Adrenal gland (tissue), 12 donors: Measurements from ENCODE around the gene CCNI. TPM values are rescaled to one million over a fixed set of nuclear protein-coding genes. Genes with fewer than 3 reads are reported as not detected.
"Not testable (repeated sequence)": the region's sequence is repeated elsewhere in the genome, so short reads cannot be mapped to it uniquely, and the experiment has no call there.

ENCODE experiments used
- DNase-seq, 7 donors: peaks; one replicate each; pipeline ENCODE4 v3.0.0-alpha.2; 2019 to 2020
- H3K27ac ChIP-seq, 5 donors: fragments of 200-600 bp; sonication (generic) in 4 of 5; 1 replicate in 3 of 5; 2 replicates in 2 of 5; pipeline versions ENCODE4 v1.5.1 to v1.8.0; 2016 to 2020; ENCODE audit warnings: mild to moderate bottlenecking in 1 of 5
- H3K27me3 ChIP-seq: fragments of 200-600 bp; 2 replicates; pipeline ENCODE4 v1.8.0; 2021
- H3K36me3 ChIP-seq, 2 donors: fragments of 200-600 bp; replicated peaks in 1 of 2; 1 replicate in 1 of 2; 2 replicates in 1 of 2; pipeline versions ENCODE4 v1.5.1 to v1.8.0; 2018 to 2022
- H3K4me1 ChIP-seq, 2 donors: fragments of 200-600 bp; replicated peaks in 1 of 2; 1 replicate in 1 of 2; 2 replicates in 1 of 2; pipeline versions ENCODE4 v1.5.1 to v1.8.0; 2018 to 2021
- H3K4me3 ChIP-seq, 4 donors: fragments of 200-600 bp; sonication (generic) in 3 of 4; one replicate each; pipeline ENCODE4 v1.5.1; 2016 to 2018
- H3K9me3 ChIP-seq, 3 donors: fragments of 200-600 bp; sonication (generic) in 1 of 3; replicated peaks in 1 of 3; 1 replicate in 2 of 3; 2 replicates in 1 of 3; pipeline versions ENCODE4 v1.5.1 to v1.8.0; 2016 to 2021
- POLR2A ChIP-seq, 2 donors: fragments of 450-650 bp; IDR thresholded peaks; one replicate each; pipeline ENCODE4 v1.6.1; 2017; ENCODE audit warnings: antibody characterized with exemption in 2 of 2, mild to moderate bottlenecking in 2 of 2, moderate library complexity in 1 of 2
- WGBS, 4 donors: extraction: QIAGEN DNeasy Blood & Tissue Kit in 2 of 4; methylation state at CpG; one replicate each; pipeline versions ENCODE4 v1.1.5 to v1.1.7; 2013 to 2017; 5-methylcytosine and 5-hydroxymethylcytosine counted together
- intact Hi-C, 2 donors: fragments of 100-400 bp; cut with DNase I; formaldehyde crosslinking; loops; one replicate each; pipeline versions ENCODE4 v1.14.1 to v1.15.0; 2022 to 2023
- polyA plus RNA-seq, 3 donors: library from polyadenylated mRNA; stranded (reverse); fragments of 200-250 nt in 2 of 3; fragments of 350-450 nt in 1 of 3; fragmentation: Illumina TruSeq in 1 of 3; extraction: RNeasy Lipid Tissue Mini Kit (QIAGEN cat#74804) in 1 of 3; gene quantifications; one replicate each; pipeline ENCODE4 v1.2.3, GENCODE V29; 2013 to 2014
- total RNA-seq, 9 donors: library from RNA; depleted of rRNA in 4 of 9; stranded (reverse); fragments of >200 nt in 4 of 9; fragments of 120-200 nt in 1 of 9; fragmentation: NEBNext Ultra II Directional in 1 of 9; extraction: Animal tissue kit (Norgen Biotek cat#: 25700) in 1 of 9; gene quantifications; one replicate each; pipeline versions ENCODE4 v1.1.0 to v1.2.4, GENCODE V29; 2013 to 2023
- TF ChIP-seq, protein P1 (sequence below), 6 experiments: fragments of 450-650 bp in 4 of 6; fragments of 200-600 bp in 2 of 6; sonication (generic) in 1 of 6; IDR thresholded peaks; 1 replicate in 5 of 6; 2 replicates in 1 of 6; pipeline versions ENCODE4 v1.5.1 to v1.8.0; 2016 to 2021; ENCODE audit warnings: antibody characterized with exemption in 6 of 6, mild to moderate bottlenecking in 2 of 6, moderate library complexity in 1 of 6
- donor health status: healthy with polysubstance abuse.
- donor health status: Bipolar disorder and iron deficiency.
- donor health status: DM: yes; HTN: yes; CAD: no.
- donor health status: DM: no; HTN: no; CAD: no.
- donor health status: DM: no; HTN: no; CAD: no.
- donor health status: DM: yes; HTN: yes; CAD: no.

Gene CCNI
- total and polyA plus RNA-seq, 12 donors, result 32.1 to 261 (median 155) TPM

DNA sequence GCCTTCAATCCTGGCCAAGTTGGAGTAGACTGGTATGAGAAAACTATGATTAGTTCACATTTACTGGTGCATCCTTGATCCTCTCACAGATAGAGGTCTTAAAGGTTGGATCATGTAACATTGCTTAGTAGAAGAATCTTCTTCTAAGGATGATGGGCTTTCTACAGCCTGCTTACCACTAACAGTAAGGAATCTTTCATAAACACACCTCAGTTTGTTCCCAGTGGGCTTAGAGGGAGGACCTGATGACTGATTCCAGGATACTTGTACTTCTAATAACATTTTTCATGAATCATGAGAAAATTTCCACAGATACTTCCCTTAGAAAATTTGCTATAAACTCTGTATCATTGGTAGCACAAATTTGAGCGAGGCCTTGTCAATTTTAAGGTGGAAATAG lies 40.6 kb downstream of the CCNI start:
- Histone ChIP-seq H3K36me3 (peaks cover 0 to 15% of the 10 kb centered on the region in 2 donors), H3K27ac (no peak overlapping the region), H3K4me3 (no peak overlapping the region), H3K9me3 (no peaks in the 10 kb centered on the region), H3K27me3 (no peaks in the 10 kb centered on the region), H3K4me1 (no peaks in the 10 kb centered on the region)
- TF ChIP-seq, protein P1, sequence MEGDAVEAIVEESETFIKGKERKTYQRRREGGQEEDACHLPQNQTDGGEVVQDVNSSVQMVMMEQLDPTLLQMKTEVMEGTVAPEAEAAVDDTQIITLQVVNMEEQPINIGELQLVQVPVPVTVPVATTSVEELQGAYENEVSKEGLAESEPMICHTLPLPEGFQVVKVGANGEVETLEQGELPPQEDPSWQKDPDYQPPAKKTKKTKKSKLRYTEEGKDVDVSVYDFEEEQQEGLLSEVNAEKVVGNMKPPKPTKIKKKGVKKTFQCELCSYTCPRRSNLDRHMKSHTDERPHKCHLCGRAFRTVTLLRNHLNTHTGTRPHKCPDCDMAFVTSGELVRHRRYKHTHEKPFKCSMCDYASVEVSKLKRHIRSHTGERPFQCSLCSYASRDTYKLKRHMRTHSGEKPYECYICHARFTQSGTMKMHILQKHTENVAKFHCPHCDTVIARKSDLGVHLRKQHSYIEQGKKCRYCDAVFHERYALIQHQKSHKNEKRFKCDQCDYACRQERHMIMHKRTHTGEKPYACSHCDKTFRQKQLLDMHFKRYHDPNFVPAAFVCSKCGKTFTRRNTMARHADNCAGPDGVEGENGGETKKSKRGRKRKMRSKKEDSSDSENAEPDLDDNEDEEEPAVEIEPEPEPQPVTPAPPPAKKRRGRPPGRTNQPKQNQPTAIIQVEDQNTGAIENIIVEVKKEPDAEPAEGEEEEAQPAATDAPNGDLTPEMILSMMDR (IDR thresholded peaks at IDR 0.05), result no peak
- TF ChIP-seq POLR2A (IDR thresholded peaks at IDR 0.05), result no peak
- intact Hi-C loops, result no loop called here
- 99 to 100% (median 100%) methylated on average over 1 of the region's 1 CpG for WGBS, 4 donors
- DNase-seq, result no peak

DNA sequence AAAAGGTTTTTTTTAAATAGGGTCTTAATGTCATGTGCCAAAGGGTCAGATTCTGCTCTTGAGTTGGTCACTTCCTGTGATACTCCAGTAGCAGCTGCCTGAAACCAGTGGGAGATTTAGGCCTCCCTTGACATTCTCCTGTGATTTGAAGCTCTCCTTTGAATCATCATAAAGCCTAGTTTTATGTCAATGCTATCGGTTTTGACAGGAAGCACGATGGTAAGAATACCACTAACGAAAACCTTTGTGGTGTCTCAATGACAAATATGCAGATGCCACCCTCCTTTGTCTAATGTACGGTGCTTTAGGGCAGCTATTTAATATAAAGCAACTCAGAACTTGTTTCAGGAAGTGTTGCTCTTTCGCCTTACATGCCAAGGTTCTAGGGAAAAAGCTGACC lies 44.2 kb downstream of the CCNI start:
- intact Hi-C loops, result no loop called here
- H3K9me3 ChIP-seq, result no peaks in the 10 kb centered on the region
- H3K4me3 ChIP-seq, result no peak overlapping the region
- no peak overlapping the region for H3K27ac ChIP-seq
- H3K27me3 ChIP-seq, result no peaks in the 10 kb centered on the region
- TF ChIP-seq, protein P1 (IDR thresholded peaks at IDR 0.05), result no peak
- no peak for TF ChIP-seq POLR2A (IDR thresholded peaks at IDR 0.05)
- DNase-seq, result no peak
- no peaks in the 10 kb centered on the region for H3K4me1 ChIP-seq
- peaks cover 0 to 30% of the 10 kb centered on the region in 2 donors for H3K36me3 ChIP-seq
- WGBS, 4 donors, result 86 to 92% (median 88%) methylated on average over 5 of the region's 5 CpGs

DNA sequence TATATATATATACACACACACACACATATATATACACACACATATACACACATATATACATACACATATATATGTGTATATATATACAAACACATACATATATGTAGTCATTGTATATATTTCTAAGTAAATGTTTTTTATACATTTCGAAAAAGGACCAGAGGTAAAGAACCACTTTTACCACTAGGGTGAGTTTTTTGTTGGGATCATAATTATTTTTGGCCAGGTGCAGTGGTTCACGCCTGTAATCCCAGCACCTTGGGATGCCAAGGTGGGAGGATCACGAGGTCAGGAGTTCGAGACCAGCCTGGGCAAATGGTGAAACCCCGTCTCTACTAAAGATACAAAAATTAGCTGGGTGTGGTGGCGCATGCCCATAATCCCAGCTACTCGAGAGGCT lies 46.0 kb downstream of the CCNI start:
- H3K27me3 ChIP-seq, H3K9me3 ChIP-seq, H3K4me1 ChIP-seq, H3K4me3 ChIP-seq, H3K27ac ChIP-seq, intact Hi-C loops, DNase-seq: not testable (repeated sequence)
- WGBS, 4 donors, result 95 to 98% (median 97%) methylated on average over 7 of the region's 7 CpGs
- peaks cover 0 to 33% of the 10 kb centered on the region in 2 donors for H3K36me3 ChIP-seq

DNA sequence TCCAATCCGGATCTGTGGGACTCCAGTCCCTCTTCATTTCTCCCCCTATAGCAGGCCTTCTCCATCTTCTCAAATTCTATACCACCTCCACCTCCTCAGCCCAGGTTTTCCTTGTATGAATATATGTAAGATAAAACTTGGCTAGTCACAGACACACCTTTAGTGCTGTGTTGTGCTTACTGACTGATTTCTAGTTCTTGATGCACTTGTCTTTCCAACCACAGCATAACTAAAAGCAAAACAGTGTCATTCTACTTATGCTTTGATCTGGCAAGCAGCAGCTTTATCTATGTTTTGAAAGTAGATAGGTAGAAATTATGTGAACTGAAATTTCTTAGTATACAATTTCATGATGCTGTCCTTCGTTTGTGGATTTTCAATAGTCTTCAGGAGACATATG lies 47.5 kb downstream of the CCNI start:
- no peak for TF ChIP-seq POLR2A (IDR thresholded peaks at IDR 0.05)
- WGBS, 4 donors, result 78 to 89% (median 83%) methylated on average over 2 of the region's 2 CpGs
- Histone ChIP-seq H3K9me3 (no peaks in the 10 kb centered on the region), H3K4me1 (no peaks in the 10 kb centered on the region), H3K4me3 (no peak overlapping the region), H3K36me3 (peaks cover 0 to 39% of the 10 kb centered on the region in 2 donors), H3K27me3 (no peaks in the 10 kb centered on the region), H3K27ac (no peak overlapping the region)
- intact Hi-C loops, result no loop called here
- DNase-seq, result no peak

DNA sequence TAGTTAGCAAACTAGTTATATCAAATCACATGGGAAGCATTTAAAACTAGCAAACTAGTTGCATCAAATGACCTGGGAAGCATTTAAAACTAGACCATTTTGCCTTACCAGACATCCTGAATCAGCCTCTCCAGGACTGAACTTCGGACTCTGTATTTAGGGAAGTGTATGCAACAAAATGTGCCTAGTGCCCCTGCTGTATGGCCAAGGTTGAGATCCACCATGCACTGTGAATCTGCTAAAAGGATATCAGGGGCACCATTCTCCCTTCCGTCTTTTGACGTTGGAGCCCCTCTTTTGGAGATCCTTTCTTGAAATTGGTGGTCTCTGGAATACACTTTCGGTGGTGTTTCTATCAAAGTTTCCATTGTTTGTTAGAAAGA lies 49.5 kb downstream of the CCNI start:
- TF ChIP-seq, protein P1 (IDR thresholded peaks at IDR 0.05), result no peak
- TF ChIP-seq POLR2A (IDR thresholded peaks at IDR 0.05), result no peak
- no peak for DNase-seq
- Histone ChIP-seq H3K4me1 (no peaks in the 10 kb centered on the region), H3K9me3 (no peaks in the 10 kb centered on the region), H3K36me3 (peaks cover 0 to 32% of the 10 kb centered on the region in 2 donors), H3K27me3 (no peaks in the 10 kb centered on the region), H3K4me3 (no peak overlapping the region), H3K27ac (no peak overlapping the region)
- 92 to 96% (median 94%) methylated on average over 4 of the region's 4 CpGs for WGBS, 4 donors
- intact Hi-C loops, result no loop called here
